Right lobe of liver (tissue), 4 donors: ENCODE data around the gene NEGR1.

Experiments used
- CTCF ChIP-seq, 4 donors: fragments of 200-600 bp in 3 of 4; fragments of 450-650 bp in 1 of 4; IDR thresholded peaks; one replicate each; pipeline versions ENCODE4 v1.5.1 to v1.8.0; 2016 to 2022; ENCODE audit warnings: antibody characterized with exemption in 4 of 4, mild to moderate bottlenecking in 2 of 4
- POLR2A ChIP-seq: fragments of 450-650 bp; IDR thresholded peaks from one replicate; pipeline ENCODE4 v1.6.1; 2017; ENCODE audit warnings: antibody characterized with exemption, mild to moderate bottlenecking
- donor health status: DM: no; HTN: no; CAD: no.
- donor health status: DM: no; HTN: no; CAD: no.
- donor health status: DM: no; HTN: yes; CAD: no.

- TF ChIP-seq CTCF (IDR thresholded peaks at IDR 0.05) (no peak), POLR2A (no peak)
Measured at GRCh38 chr1:71650119-71650518, 632.2 kb downstream of the NEGR1 start.
